Esophagus muscularis mucosa (tissue), 4 donors: ENCODE measurements around the gene ST7. TPM values are rescaled to one million over a fixed set of nuclear protein-coding genes. Genes with fewer than 3 reads are reported as not detected.

Experiments
- DNase-seq: peaks from one replicate; pipeline ENCODE4 v3.0.0-alpha.2; 2017; ENCODE audit errors: extremely low spot score
- H3K27ac ChIP-seq, 4 donors: fragments of 200-600 bp; sonication (generic); replicated peaks in 1 of 4; 1 replicate in 3 of 4; 2 replicates in 1 of 4; pipeline ENCODE4 v1.5.1; 2016 to 2019; ENCODE audit warnings: mild to moderate bottlenecking in 1 of 4
- H3K27me3 ChIP-seq, 4 donors: fragments of 200-600 bp; sonication (generic); one replicate each; pipeline versions ENCODE4 v1.5.1 to v1.6.0; 2016 to 2019
- H3K36me3 ChIP-seq, 4 donors: fragments of 200-600 bp; sonication (generic); one replicate each; pipeline ENCODE4 v1.5.1; 2016 to 2019
- H3K4me1 ChIP-seq, 4 donors: fragments of 200-600 bp; sonication (generic); one replicate each; pipeline ENCODE4 v1.5.1; 2016 to 2019
- H3K4me3 ChIP-seq, 4 donors: fragments of 200-600 bp; sonication (generic); 1 replicate in 2 of 4; 2 replicates in 2 of 4; pipeline ENCODE4 v1.5.1; 2016 to 2019; ENCODE audit warnings: mild to moderate bottlenecking in 4 of 4, moderate library complexity in 1 of 4
- H3K9me3 ChIP-seq, 4 donors: fragments of 200-600 bp; sonication (generic); 1 replicate in 3 of 4; 2 replicates in 1 of 4; pipeline ENCODE4 v1.5.1; 2016 to 2019
- EP300 ChIP-seq: sonication (generic); formaldehyde crosslinking; IDR thresholded peaks from one replicate; pipeline ENCODE4 v1.6.1; 2017; ENCODE audit warnings: antibody characterized with exemption
- POLR2A ChIP-seq: fragments of 450-650 bp; IDR thresholded peaks from one replicate; pipeline ENCODE4 v1.6.1; 2017; ENCODE audit warnings: antibody characterized with exemption, moderate library complexity, mild to moderate bottlenecking, low read depth
- POLR2AphosphoS5 ChIP-seq, 2 donors: sonication (generic); formaldehyde crosslinking; IDR thresholded peaks; one replicate each; pipeline ENCODE4 v1.6.1; 2017; ENCODE audit warnings: antibody characterized with exemption in 2 of 2
- WGBS: methylation state at CpG from one replicate; pipeline ENCODE4 v1.1.5; 2018; 5-methylcytosine and 5-hydroxymethylcytosine counted together
- intact Hi-C: fragments of 100-400 bp; cut with DNase I; formaldehyde crosslinking; loops from one replicate; pipeline ENCODE4 v1.15.1; 2023
- total RNA-seq, 4 donors: library from RNA; depleted of rRNA; stranded (reverse); fragments of >200 nt; gene quantifications; one replicate each; pipeline versions ENCODE4 v1.1.0 to v1.2.1, GENCODE V29; 2016
- TF ChIP-seq, protein P1 (sequence below), 3 experiments: fragments of 200-600 bp in 2 of 3; fragments of 450-650 bp in 1 of 3; sonication (generic) in 2 of 3; IDR thresholded peaks; one replicate each; pipeline ENCODE4 v1.5.1; 2017 to 2019; ENCODE audit warnings: antibody characterized with exemption in 3 of 3, mild to moderate bottlenecking in 2 of 3, moderate library complexity in 1 of 3

The ST7 gene
- total RNA-seq, 4 donors from 2014 or later: 16.9 to 22.0 (median 18.2) TPM

- DNase-seq: no peak
- TF ChIP-seq POLR2A (no peak), EP300 (no peak), POLR2AphosphoS5 (IDR thresholded peaks at IDR 0.05) (no peak)
- TF ChIP-seq, protein P1, sequence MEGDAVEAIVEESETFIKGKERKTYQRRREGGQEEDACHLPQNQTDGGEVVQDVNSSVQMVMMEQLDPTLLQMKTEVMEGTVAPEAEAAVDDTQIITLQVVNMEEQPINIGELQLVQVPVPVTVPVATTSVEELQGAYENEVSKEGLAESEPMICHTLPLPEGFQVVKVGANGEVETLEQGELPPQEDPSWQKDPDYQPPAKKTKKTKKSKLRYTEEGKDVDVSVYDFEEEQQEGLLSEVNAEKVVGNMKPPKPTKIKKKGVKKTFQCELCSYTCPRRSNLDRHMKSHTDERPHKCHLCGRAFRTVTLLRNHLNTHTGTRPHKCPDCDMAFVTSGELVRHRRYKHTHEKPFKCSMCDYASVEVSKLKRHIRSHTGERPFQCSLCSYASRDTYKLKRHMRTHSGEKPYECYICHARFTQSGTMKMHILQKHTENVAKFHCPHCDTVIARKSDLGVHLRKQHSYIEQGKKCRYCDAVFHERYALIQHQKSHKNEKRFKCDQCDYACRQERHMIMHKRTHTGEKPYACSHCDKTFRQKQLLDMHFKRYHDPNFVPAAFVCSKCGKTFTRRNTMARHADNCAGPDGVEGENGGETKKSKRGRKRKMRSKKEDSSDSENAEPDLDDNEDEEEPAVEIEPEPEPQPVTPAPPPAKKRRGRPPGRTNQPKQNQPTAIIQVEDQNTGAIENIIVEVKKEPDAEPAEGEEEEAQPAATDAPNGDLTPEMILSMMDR (IDR thresholded peaks at IDR 0.05): no peak
- no peak overlapping the region for H3K27ac ChIP-seq
- intact Hi-C loops: no loop called here
- peaks cover 11 to 23% (median 12%) of the 10 kb centered on the region in 4 donors for H3K4me1 ChIP-seq
- no peaks in the 10 kb centered on the region for H3K36me3 ChIP-seq
- H3K4me3 ChIP-seq: no peak overlapping the region
- H3K27me3 ChIP-seq: no peaks in the 10 kb centered on the region
- H3K9me3 ChIP-seq: no peaks in the 10 kb centered on the region
- WGBS: 62% methylated on average over 2 of the region's 2 CpGs
Observed at GRCh38 chr7:117005449-117005848, 52.1 kb downstream of the ST7 start.

DNA sequence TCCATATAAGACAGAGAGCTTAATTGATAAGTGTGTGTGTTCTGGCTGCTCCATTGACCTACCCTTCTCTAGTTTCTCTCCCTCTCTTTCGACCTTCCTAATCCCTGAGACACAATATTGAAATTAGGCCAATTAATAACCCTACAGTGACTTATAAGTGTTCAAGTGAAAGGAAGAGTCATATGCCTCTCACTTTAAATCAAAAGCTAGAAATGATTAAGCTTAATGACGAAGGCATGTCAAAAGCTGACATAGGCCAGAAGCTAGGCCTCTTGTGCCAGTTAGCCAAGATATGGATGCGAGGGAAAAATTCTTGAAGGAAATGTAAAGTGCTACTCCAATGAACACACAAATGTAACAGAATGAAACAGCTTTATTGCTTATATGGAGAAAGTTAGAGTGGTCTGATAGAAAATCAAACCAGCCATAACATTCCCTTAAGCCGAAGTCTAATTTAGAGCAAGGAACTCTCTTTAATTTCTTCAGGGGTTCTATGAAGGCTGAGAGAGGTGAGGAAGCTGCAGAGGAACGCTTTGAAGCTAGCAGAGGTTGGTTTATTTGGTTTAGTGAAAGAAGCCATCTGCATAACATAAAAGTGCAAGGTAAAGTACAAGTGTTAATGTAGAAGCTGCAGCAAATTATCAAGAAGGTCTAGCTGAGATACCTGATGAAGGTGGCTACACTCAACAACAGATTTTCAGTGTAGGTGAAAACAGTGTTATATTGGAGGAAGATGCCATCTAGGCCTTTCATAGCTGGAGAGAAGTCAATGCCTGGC, 53.8 kb downstream of the ST7 start:
- Histone ChIP-seq H3K9me3 (no peaks in the 10 kb centered on the region), H3K4me1 (peaks cover 12 to 26% (median 18%) of the 10 kb centered on the region in 4 donors), H3K27ac (no peak overlapping the region), H3K27me3 (no peaks in the 10 kb centered on the region), H3K36me3 (no peaks in the 10 kb centered on the region), H3K4me3 (no peak overlapping the region)
- WGBS: 97% methylated on average over 5 of the region's 5 CpGs
- TF ChIP-seq POLR2A (no peak), EP300 (no peak), POLR2AphosphoS5 (IDR thresholded peaks at IDR 0.05) (no peak)
- TF ChIP-seq, protein P1 (IDR thresholded peaks at IDR 0.05): no peak
- no peak for DNase-seq
- intact Hi-C loops: no loop called here

GRCh38 chr7:117008118-117008885, 55.0 kb downstream of the ST7 start:
- 90% methylated on average over 3 of the region's 3 CpGs for WGBS
- intact Hi-C loops: no loop called here
- Histone ChIP-seq H3K9me3 (no peaks in the 10 kb centered on the region), H3K4me1 (peaks cover 12 to 26% (median 18%) of the 10 kb centered on the region in 4 donors), H3K36me3 (no peaks in the 10 kb centered on the region), H3K27ac (no peak overlapping the region), H3K4me3 (no peak overlapping the region), H3K27me3 (no peaks in the 10 kb centered on the region)
- no peak for TF ChIP-seq POLR2A
- TF ChIP-seq, protein P1 (IDR thresholded peaks at IDR 0.05): no peak
- DNase-seq: no peak

DNA sequence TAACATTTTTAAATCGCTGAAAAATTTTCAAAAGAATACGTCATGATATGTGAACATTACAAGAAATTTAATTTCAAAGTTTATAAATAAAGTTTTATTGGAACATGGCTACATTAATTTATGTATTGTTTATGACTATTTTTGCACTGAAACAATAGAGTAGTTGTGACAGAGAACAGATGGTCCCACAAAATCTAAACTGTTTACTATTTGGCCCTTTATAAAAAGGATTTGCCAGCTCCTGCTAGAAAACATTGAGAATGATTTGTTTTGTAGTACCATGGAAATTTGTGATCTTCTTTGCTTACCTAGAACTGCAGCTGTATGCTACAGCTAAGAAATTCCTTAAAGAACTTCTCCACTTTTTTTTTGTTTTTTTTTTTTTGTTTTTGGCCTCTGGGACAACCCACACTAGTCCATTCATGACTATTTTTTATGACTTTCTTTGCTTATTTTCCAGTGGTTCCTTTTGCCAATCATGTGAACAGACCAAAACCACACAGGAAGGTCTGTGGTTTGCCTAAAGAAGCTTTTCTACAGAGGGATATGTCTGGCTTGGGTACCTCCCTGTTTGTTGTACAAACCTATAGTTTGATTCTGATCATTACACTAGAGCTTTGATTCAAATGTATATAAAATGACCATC, 55.7 kb downstream of the ST7 start:
- Histone ChIP-seq H3K27ac (no peak overlapping the region), H3K4me1 (peaks cover 14 to 26% (median 20%) of the 10 kb centered on the region in 4 donors), H3K4me3 (no peak overlapping the region), H3K36me3 (no peaks in the 10 kb centered on the region), H3K27me3 (no peaks in the 10 kb centered on the region), H3K9me3 (no peaks in the 10 kb centered on the region)
- TF ChIP-seq, protein P1 (IDR thresholded peaks at IDR 0.05): no peak
- no peak for TF ChIP-seq EP300
- no peak for TF ChIP-seq POLR2A
- TF ChIP-seq POLR2AphosphoS5 (IDR thresholded peaks at IDR 0.05): no peak
- DNase-seq: no peak
- intact Hi-C loops: no loop called here
- WGBS: 94% methylated on average over 2 of the region's 2 CpGs
